ENCODE measurements around the gene SPATA2L. TPM values are rescaled to one million over a fixed set of nuclear protein-coding genes. Genes with fewer than 3 reads are reported as not detected.

The SPATA2L gene
- total RNA-seq, 4 donors from 2014 or later, result 1.2 to 18.7 (median 7.2) TPM

DNA sequence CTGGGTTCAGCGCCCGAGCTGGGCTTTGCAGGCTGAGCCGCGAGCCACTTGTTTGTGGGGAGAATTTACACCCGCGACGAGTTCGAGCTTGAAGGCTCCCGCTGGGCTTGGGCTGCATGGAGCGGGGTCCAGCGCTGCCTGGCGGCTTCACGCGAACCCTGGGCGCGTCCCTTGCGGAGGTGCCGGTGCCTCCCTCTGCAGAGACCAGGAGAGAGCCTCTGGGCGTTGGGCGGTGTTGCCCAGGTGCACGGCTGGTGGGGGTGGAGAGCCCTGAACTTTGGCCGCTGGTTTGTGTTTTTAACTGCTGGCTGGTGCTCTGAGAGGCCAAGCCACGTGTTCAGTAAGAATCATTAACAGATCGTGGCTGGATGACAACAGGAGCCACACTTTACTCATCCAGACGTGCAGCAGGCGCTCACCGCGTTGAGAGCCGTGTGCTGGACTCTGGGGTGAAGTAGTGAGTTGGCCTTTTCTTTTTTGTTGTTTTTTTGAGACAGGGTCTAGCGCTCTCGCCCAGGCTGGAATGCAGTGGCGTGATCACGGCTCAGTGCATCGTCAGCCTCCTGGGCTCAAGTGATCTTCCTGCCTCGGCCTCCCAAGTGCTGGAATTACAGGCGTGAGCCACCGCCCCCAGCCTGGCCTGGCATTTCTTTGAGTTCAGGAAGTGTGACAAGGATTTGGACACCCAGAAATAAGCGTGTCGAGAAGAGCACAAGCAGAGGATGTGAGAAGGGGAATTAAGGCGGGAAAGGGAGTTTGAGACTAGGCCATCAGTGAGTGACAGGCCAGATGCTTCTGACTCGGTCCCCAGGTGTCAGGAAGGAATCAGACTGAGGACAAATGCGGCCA lies 14.2 kb downstream of the SPATA2L start:
- no peaks in the 10 kb centered on the region for H3K9me3 ChIP-seq
- intact Hi-C loops (cut with DNase I; ENCODE audit: low total_unique reads), result no loop called here
- no peak for TF ChIP-seq CTCF (IDR thresholded peaks at IDR 0.05)
- no peak for TF ChIP-seq POLR2A (IDR thresholded peaks at IDR 0.05)

GRCh38 chr16:89686520-89687091 lies 14.9 kb downstream of the SPATA2L start, which contains the start of gene CDK10:
Gene CDK10 (plus strand): TSS chr16:89686689. CDS start chr16:89686711, 22 bp downstream.
- DNase-seq, result peak; percentile 86 to 94
- Histone ChIP-seq H3K4me3 (peak within 1 kb of the TSS; percentile 59 to 91), H3K4me1 (peaks cover 4 to 6% of the 10 kb centered on the region in 2 donors), H3K9me3 (no peaks in the 10 kb centered on the region), H3K27ac (peak within 1 kb of the TSS; percentile 87 to 93), H3K36me3 (no peaks in the 10 kb centered on the region), H3K27me3 (no peaks in the 10 kb centered on the region)
- intact Hi-C loops (cut with DNase I; ENCODE audit: low total_unique reads), result no loop called here
- TF ChIP-seq POLR2A (IDR thresholded peaks at IDR 0.05) (peak; percentile 69 to 87), CTCF (IDR thresholded peaks at IDR 0.05) (no peak)

More for the DNA sequence above, 14.2 kb downstream of the SPATA2L start:
- H3K4me3 ChIP-seq, result peak overlapping the region; percentile 59 to 91
- no peaks in the 10 kb centered on the region for H3K36me3 ChIP-seq
- no peaks in the 10 kb centered on the region for H3K27me3 ChIP-seq
- peaks cover 4 to 6% of the 10 kb centered on the region in 2 donors for H3K4me1 ChIP-seq
- H3K27ac ChIP-seq, result peak overlapping the region; percentile 87 to 93
- no peak for DNase-seq

- no peak overlapping the region for H3K4me3 ChIP-seq
- no peaks in the 10 kb centered on the region for H3K9me3 ChIP-seq
- intact Hi-C loops (cut with DNase I; ENCODE audit: low total_unique reads), result no loop called here
- peaks cover 4 to 6% of the 10 kb centered on the region in 2 donors for H3K4me1 ChIP-seq
- no peak for DNase-seq
- no peaks in the 10 kb centered on the region for H3K36me3 ChIP-seq
- H3K27ac ChIP-seq, result no peak overlapping the region
- no peak for TF ChIP-seq CTCF (IDR thresholded peaks at IDR 0.05)
- TF ChIP-seq POLR2A (IDR thresholded peaks at IDR 0.05), result no peak
- no peaks in the 10 kb centered on the region for H3K27me3 ChIP-seq
Observed at GRCh38 chr16:89685916-89686315, 15.6 kb downstream of the SPATA2L start.

DNA sequence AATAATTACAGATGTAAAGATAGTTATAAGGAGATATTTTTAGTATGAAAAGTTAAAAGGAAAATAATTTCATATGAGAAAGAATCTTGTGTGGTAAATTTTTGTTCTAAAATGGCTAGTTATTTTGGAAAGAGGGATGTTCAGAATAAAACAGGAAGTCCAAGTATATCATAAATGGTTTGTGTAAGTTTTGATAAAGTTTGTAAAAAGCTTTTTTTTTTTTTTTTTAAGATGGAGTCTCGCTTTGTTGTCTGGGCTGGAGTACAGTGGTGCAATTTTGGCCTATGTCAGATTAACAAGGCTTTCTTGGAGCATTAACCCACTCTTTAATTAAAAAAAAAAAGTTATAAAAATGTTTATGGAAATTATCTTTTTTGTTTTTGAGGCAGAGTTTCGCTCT lies 23.2 kb downstream of the SPATA2L start:
- no peaks in the 10 kb centered on the region for H3K4me1 ChIP-seq
- no peak for DNase-seq
- H3K27ac ChIP-seq, result no peak overlapping the region
- no peaks in the 10 kb centered on the region for H3K9me3 ChIP-seq
- no peak overlapping the region for H3K4me3 ChIP-seq
- no peaks in the 10 kb centered on the region for H3K36me3 ChIP-seq
- TF ChIP-seq POLR2A (IDR thresholded peaks at IDR 0.05) (no peak), CTCF (IDR thresholded peaks at IDR 0.05) (no peak)
- H3K27me3 ChIP-seq, result no peaks in the 10 kb centered on the region
- intact Hi-C loops (cut with DNase I; ENCODE audit: low total_unique reads), result no loop called here
